A549 (cell line): ENCODE results near the gene TEX52. TPM values are rescaled to one million over a fixed set of nuclear protein-coding genes. Genes with fewer than 3 reads are reported as not detected.

Experiments used
- ATAC-seq, 2 experiments: fragments of 200-7000 bp in 1 of 2; fragments of >200 bp in 1 of 2; cut with Nextera tagmentation in 1 of 2; cut with Tn5 transposase in 1 of 2; 3 replicates each; pipeline versions ENCODE4 v1.8.0 to v1.9.1; 2018 to 2020; ENCODE audit warnings: mild to moderate bottlenecking in 1 of 2, moderate library complexity in 1 of 2
- CTCF ChIA-PET: fragments of 300-600 bp; sonication (Branson Sonifier 250); formaldehyde crosslinking; extraction: SDS; loops from one replicate; lab custom pipeline; 2021; ENCODE audit warnings: antibody characterized with exemption, inconsistent platforms; lab: Yijun Ruan, JAX
- POLR2A ChIA-PET: fragments of 350-600 bp; formaldehyde crosslinking; extraction: SDS; loops from one replicate; lab custom pipeline; 2021; ENCODE audit warnings: antibody characterized with exemption, inconsistent platforms; lab: Yijun Ruan, JAX
- DNase-seq, 2 experiments: peaks; one replicate each; pipeline versions ENCODE4 v3.0.0 to v3.0.0-alpha.2; 2011 to 2016; ENCODE audit warnings: low read depth in 1 of 2, low spot score in 1 of 2
- FAIRE-seq: peaks from 2 replicates; lab custom pipeline; 2011; peaks lifted over from hg19 to GRCh38; lab: Jason Lieb, UNC
- H3K27ac ChIP-seq, 2 experiments: fragments of >200 bp; sonication (Bioruptor Twin); formaldehyde crosslinking; 3 replicates each; pipeline ENCODE4 v1.5.1; 2016 to 2017
- H3K4me1 ChIP-seq: fragments of >200 bp; sonication (Bioruptor Twin); formaldehyde crosslinking; 3 replicates; pipeline ENCODE4 v1.6.1; 2016
- H3K4me2 ChIP-seq: fragments of >200 bp; sonication (Bioruptor Twin); formaldehyde crosslinking; 3 replicates; pipeline ENCODE4 v1.6.1; 2016
- H3K4me3 ChIP-seq: fragments of >200 bp; sonication (Bioruptor Twin); formaldehyde crosslinking; 3 replicates; pipeline ENCODE4 v1.5.1; 2016
- H3K9me3 ChIP-seq: fragments of >200 bp; sonication (Bioruptor Twin); formaldehyde crosslinking; 3 replicates; pipeline ENCODE4 v1.6.1; 2016
- CBX2 ChIP-seq: fragments of 200-600 bp; sonication (generic); IDR thresholded peaks from 2 replicates; pipeline ENCODE4 v1.6.1; 2016; ENCODE audit warnings: low read depth, mild to moderate bottlenecking, borderline replicate concordance
- CBX8 ChIP-seq: fragments of 200-600 bp; sonication (generic); IDR thresholded peaks from 2 replicates; pipeline ENCODE4 v1.6.1; 2016
- CHD2 ChIP-seq: fragments of 150-350 bp; IDR thresholded peaks from 2 replicates; pipeline ENCODE4 v1.6.1; 2014; ENCODE audit warnings: low read length; ENCODE audit not compliant: partially characterized antibody
- ESRRA ChIP-seq: fragments of 150-350 bp; IDR thresholded peaks from 2 replicates; pipeline ENCODE4 v1.6.1; 2014; ENCODE audit warnings: mild to moderate bottlenecking, low read length, borderline replicate concordance
- GATA3 ChIP-seq: IDR thresholded peaks from 2 replicates; pipeline ENCODE4 v1.6.1; 2012; ENCODE audit warnings: borderline replicate concordance
- HDAC2 ChIP-seq: fragments of 200-600 bp; sonication (generic); IDR thresholded peaks from 2 replicates; pipeline ENCODE4 v1.6.1; 2016
- HOXA7 ChIP-seq: fragments of 250-450 bp; sonication (Bioruptor Pico); IDR thresholded peaks from 2 replicates; pipeline ENCODE4 v1.5.0; 2020; ENCODE audit warnings: mild to moderate bottlenecking, moderate library complexity
- JUN ChIP-seq, 2 experiments: fragments of >200 bp; sonication (Bioruptor Twin); formaldehyde crosslinking; IDR thresholded peaks; 2 replicates in 1 of 2; 3 replicates in 1 of 2; pipeline ENCODE4 v1.6.1; 2016 to 2017
- JUNB ChIP-seq: fragments of >200 bp; sonication (Bioruptor Twin); formaldehyde crosslinking; IDR thresholded peaks from 2 replicates; pipeline ENCODE4 v1.6.1; 2016
- MAFK ChIP-seq: fragments of 450-650 bp; IDR thresholded peaks from 2 replicates; pipeline ENCODE4 v1.6.1; 2014; ENCODE audit not compliant: partially characterized antibody
- MAZ ChIP-seq: fragments of 150-350 bp; IDR thresholded peaks from 2 replicates; pipeline ENCODE4 v1.6.1; 2014; ENCODE audit warnings: antibody characterized with exemption, low read depth, low read length, borderline replicate concordance
- MYC ChIP-seq: IDR thresholded peaks from 2 replicates; pipeline ENCODE4 v1.6.1; 2012; ENCODE audit warnings: mild to moderate bottlenecking, inconsistent platforms, low read length, improper control_type of control experiment, borderline replicate concordance
- NR3C1 ChIP-seq: fragments of >200 bp; sonication (Bioruptor Twin); formaldehyde crosslinking; IDR thresholded peaks from 3 replicates; pipeline ENCODE4 v1.6.1; 2017
- POLR2A ChIP-seq: IDR thresholded peaks from 2 replicates; pipeline ENCODE4 v1.6.1; 2012; ENCODE audit warnings: mild to moderate bottlenecking, low read length
- RAD21 ChIP-seq, 2 experiments: fragments of >200 bp in 1 of 2; sonication (Bioruptor Twin) in 1 of 2; formaldehyde crosslinking in 1 of 2; IDR thresholded peaks in 1 of 2; conservative IDR thresholded peaks in 1 of 2; 2 replicates in 1 of 2; 3 replicates in 1 of 2; pipeline ENCODE4 v1.6.1; 2012 to 2018; ENCODE audit warnings: inconsistent platforms in 1 of 2
- RARB ChIP-seq: fragments of 250-450 bp; sonication (Bioruptor Pico); IDR thresholded peaks from 2 replicates; pipeline ENCODE4 v1.8.0; 2021; ENCODE audit warnings: mild to moderate bottlenecking, moderate library complexity
- RNF2 ChIP-seq: fragments of 200-600 bp; sonication (generic); IDR thresholded peaks from 2 replicates; pipeline ENCODE4 v1.6.1; 2016; ENCODE audit warnings: low read depth, mild to moderate bottlenecking, antibody characterized with exemption, moderate library complexity, borderline replicate concordance
- SMC3 ChIP-seq: fragments of >200 bp; sonication (Bioruptor Twin); formaldehyde crosslinking; IDR thresholded peaks from 3 replicates; pipeline ENCODE4 v1.6.1; 2018; ENCODE audit warnings: inconsistent platforms
- WGBS: methylation state at CpG from one replicate; pipeline ENCODE4 v1.1.6; 2017; ENCODE audit errors: missing lambda C conversion rate; 5-methylcytosine and 5-hydroxymethylcytosine counted together
- polyA plus RNA-seq, 4 experiments: library from polyadenylated mRNA; depleted of rRNA in 3 of 4; stranded (reverse); fragments of >200 nt; fragmentation: RNase III in 1 of 4; extraction: RNeasy Plus Mini Kit Qiagen cat#74134 plus additional on column Dnase treatment in 1 of 4; gene quantifications; 2 replicates in 3 of 4; 3 replicates in 1 of 4; pipeline ENCODE4 v1.2.3, GENCODE V29; 2011 to 2017
- TF ChIP-seq, protein P1 (sequence below): fragments of 250-450 bp; sonication (Bioruptor Pico); IDR thresholded peaks from 2 replicates; pipeline ENCODE4 v1.5.0; 2020; ENCODE audit warnings: low read depth, mild to moderate bottlenecking, moderate library complexity
- TF ChIP-seq, protein P2 (sequence below): fragments of 250-450 bp; sonication (Bioruptor Pico); IDR thresholded peaks from 2 replicates; pipeline ENCODE4 v1.5.0; 2021; ENCODE audit warnings: mild to moderate bottlenecking, moderate library complexity, borderline replicate concordance
- TF ChIP-seq, protein P3 (sequence below): IDR thresholded peaks from 2 replicates; pipeline ENCODE4 v1.6.1; 2012; ENCODE audit warnings: low read depth, borderline replicate concordance
- TF ChIP-seq, protein P4 (sequence below): fragments of >200 bp; sonication (Bioruptor Twin); formaldehyde crosslinking; IDR thresholded peaks from 2 replicates; pipeline ENCODE4 v1.6.1; 2016
- TF ChIP-seq, protein P5 (sequence below): fragments of >200 bp; sonication (Bioruptor Twin); formaldehyde crosslinking; IDR thresholded peaks from 3 replicates; pipeline ENCODE4 v1.5.1; 2016

The TEX52 gene
- polyA plus RNA-seq, 2 of the 4 experiments (the other 2 are of a cell fraction): not detected

DNA sequence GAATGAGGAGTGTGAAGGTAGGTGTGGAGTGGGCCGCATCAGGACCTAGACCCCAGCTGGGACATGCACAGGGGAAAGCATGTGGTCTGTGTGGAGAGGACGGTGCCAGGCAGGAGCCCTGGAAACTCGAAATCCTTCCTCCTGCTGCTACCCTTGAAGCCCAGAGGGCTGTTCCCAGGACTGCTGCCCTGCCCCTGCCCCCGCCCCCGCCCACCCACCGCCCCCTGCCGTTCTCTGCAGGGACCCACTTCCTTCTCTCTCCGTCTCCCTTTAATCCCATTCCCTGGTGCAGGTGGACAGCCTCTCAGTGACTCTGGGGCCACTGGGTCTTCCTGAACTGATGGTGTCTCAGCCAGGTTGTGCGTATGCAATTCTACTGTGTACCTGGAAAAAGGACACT lies 36.4 kb downstream of the TEX52 start (continued):
- TF ChIP-seq, protein P1, sequence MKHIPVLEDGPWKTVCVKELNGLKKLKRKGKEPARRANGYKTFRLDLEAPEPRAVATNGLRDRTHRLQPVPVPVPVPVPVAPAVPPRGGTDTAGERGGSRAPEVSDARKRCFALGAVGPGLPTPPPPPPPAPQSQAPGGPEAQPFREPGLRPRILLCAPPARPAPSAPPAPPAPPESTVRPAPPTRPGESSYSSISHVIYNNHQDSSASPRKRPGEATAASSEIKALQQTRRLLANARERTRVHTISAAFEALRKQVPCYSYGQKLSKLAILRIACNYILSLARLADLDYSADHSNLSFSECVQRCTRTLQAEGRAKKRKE (CRISPR knock-in tag): no peak

DNA sequence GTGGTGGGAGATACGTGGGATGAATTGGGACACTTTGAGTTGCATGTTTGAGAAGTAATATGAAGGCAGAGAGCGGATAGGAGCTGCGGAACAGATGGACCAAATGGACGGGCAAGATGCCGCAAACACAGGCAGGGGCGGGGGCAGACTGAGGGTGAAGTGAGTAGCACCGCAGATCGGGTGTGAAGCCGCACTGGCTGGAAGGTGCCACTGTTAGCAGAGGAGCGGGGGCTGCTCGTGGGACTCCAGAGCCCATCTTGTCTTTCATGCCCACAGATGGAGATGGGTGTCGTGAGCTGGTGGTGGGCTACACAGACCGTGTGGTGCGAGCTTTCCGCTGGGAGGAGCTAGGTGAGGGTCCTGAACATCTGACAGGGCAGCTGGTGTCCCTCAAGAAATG lies 37.0 kb downstream of the TEX52 start:
- TF ChIP-seq CHD2 (no peak), HOXA7 (CRISPR knock-in tag) (no peak), ESRRA (no peak), JUN (IDR thresholded peaks at IDR 0.05) (no peak), MAFK (no peak), NR3C1 (no peak), RAD21 (conservative IDR thresholded peaks at IDR 0.05 in 1 of 2, IDR thresholded peaks at IDR 0.05 in 1 of 2) (no peak), CBX2 (no peak), JUNB (no peak), MYC (no peak), MAZ (no peak), RARB (CRISPR knock-in tag) (no peak), POLR2A (no peak), HDAC2 (no peak), GATA3 (no peak), RNF2 (no peak), CBX8 (no peak)
- TF ChIP-seq, protein P2, sequence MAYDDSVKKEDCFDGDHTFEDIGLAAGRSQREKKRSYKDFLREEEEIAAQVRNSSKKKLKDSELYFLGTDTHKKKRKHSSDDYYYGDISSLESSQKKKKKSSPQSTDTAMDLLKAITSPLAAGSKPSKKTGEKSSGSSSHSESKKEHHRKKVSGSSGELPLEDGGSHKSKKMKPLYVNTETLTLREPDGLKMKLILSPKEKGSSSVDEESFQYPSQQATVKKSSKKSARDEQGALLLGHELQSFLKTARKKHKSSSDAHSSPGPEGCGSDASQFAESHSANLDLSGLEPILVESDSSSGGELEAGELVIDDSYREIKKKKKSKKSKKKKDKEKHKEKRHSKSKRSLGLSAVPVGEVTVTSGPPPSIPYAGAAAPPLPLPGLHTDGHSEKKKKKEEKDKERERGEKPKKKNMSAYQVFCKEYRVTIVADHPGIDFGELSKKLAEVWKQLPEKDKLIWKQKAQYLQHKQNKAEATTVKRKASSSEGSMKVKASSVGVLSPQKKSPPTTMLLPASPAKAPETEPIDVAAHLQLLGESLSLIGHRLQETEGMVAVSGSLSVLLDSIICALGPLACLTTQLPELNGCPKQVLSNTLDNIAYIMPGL: no peak
- TF ChIP-seq, protein P3, sequence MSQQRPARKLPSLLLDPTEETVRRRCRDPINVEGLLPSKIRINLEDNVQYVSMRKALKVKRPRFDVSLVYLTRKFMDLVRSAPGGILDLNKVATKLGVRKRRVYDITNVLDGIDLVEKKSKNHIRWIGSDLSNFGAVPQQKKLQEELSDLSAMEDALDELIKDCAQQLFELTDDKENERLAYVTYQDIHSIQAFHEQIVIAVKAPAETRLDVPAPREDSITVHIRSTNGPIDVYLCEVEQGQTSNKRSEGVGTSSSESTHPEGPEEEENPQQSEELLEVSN: no peak
- TF ChIP-seq, protein P4, sequence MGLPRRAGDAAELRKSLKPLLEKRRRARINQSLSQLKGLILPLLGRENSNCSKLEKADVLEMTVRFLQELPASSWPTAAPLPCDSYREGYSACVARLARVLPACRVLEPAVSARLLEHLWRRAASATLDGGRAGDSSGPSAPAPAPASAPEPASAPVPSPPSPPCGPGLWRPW: no peak
- 97% methylated on average over 15 of the region's 15 CpGs for WGBS
- ATAC-seq: no peak
- H3K9me3 ChIP-seq: no peaks in the 10 kb centered on the region
- FAIRE-seq: no peak
- ChIA-PET POLR2A (no interaction called here), CTCF (interaction anchor here (0.6 to 1.8 kb wide), 6 partner anchors 34 to 143 kb away, joined by 3 to 5 read pairs (median 3); no protein-coding TSS in a partner anchor)
- H3K27ac ChIP-seq: no peak overlapping the region
- H3K4me3 ChIP-seq: no peak overlapping the region
- DNase-seq: no peak
- H3K4me2 ChIP-seq: no peak overlapping the region
- no peaks in the 10 kb centered on the region for H3K4me1 ChIP-seq

DNA sequence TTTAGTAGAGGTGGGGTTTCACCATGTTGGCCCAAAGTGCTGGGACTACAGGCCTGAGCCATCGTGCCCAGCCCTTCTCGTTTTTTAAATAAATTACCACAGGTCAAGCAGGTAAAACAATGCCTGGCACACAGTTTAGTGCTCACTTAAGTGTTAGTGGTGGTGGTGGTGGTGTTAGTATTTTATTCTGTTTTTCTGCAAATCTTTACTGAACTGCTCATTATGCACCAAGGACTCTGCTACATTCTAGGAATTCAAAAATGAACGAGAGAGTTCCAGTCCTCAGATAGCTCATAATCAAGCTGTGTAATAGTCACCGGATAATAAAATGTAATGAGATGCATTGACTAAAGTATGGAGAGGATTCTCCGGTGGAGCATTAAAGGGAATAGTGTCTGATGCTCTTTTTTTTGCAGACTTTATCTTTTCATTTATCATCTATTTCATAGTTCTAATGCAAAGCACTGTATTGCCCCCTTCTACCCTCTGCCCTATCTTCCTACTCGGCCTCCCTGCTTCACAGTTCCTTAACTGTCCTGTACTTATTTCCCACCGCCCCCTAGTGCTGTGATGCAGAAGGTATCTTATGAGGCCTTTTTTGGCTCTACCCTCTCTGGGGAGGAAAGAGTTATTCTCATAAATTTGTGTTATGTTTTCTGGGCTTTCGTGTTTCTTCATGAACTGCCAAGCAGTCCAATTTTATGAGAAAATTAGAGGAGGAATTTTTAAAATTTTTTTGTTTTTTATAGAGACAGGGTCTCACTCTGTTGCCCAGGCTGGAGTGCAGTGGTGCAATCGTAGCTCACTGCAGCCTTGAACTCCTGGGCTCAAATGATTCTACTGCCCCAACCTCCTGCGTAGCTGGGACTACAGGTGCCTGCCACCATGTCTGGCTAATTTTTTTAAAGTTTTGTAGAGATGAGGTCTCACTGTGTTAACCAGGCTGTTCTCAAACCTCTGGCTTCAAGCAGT lies 43.3 kb downstream of the TEX52 start:
- ChIA-PET CTCF (interaction anchor here (0.8 to 2.5 kb wide), 16 partner anchors 10 to 229 kb away, joined by 3 to 15 read pairs (median 4); no protein-coding TSS in a partner anchor), POLR2A (interaction anchor here (0.6 to 2.0 kb wide), 7 partner anchors 8 to 1648 kb away, joined by 3 to 19 read pairs (median 4); partner anchors contain the start of genes FKBP4, FOXM1 and RHNO1)
- peak; percentile 84 for ATAC-seq
- 11% methylated on average over 10 of the region's 10 CpGs for WGBS
- H3K4me2 ChIP-seq: peak overlapping the region; percentile 85
- H3K9me3 ChIP-seq: no peaks in the 10 kb centered on the region
- TF ChIP-seq, protein P2: no peak
- TF ChIP-seq, protein P1 (CRISPR knock-in tag): no peak
- TF ChIP-seq NR3C1 (no peak), SMC3 (peak; percentile 36; the same call in 1 of the 3 replicates), RAD21 (conservative IDR thresholded peaks at IDR 0.05 in 1 of 2, IDR thresholded peaks at IDR 0.05 in 1 of 2) (peak; percentile 27 to 50; a peak in 3 of 5 replicates)
- TF ChIP-seq, protein P5, sequence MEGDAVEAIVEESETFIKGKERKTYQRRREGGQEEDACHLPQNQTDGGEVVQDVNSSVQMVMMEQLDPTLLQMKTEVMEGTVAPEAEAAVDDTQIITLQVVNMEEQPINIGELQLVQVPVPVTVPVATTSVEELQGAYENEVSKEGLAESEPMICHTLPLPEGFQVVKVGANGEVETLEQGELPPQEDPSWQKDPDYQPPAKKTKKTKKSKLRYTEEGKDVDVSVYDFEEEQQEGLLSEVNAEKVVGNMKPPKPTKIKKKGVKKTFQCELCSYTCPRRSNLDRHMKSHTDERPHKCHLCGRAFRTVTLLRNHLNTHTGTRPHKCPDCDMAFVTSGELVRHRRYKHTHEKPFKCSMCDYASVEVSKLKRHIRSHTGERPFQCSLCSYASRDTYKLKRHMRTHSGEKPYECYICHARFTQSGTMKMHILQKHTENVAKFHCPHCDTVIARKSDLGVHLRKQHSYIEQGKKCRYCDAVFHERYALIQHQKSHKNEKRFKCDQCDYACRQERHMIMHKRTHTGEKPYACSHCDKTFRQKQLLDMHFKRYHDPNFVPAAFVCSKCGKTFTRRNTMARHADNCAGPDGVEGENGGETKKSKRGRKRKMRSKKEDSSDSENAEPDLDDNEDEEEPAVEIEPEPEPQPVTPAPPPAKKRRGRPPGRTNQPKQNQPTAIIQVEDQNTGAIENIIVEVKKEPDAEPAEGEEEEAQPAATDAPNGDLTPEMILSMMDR: peak; percentile 55
- peak; percentile 69 to 78 for DNase-seq
- peak overlapping the region; percentile 92 for H3K27ac ChIP-seq
- H3K4me1 ChIP-seq: peaks cover 12% of the 10 kb centered on the region; the same call in 2 of the 3 replicates
- H3K4me3 ChIP-seq: peak overlapping the region; percentile 61
- no peak for FAIRE-seq
